HG02981 (cell line): ENCODE data around the gene CABLES1.

ENCODE experiments used
- ATAC-seq: cut with Tn5 transposase; IDR thresholded peaks from one replicate; pipeline ENCODE4 v1.9.1; 2021; ENCODE audit warnings: mild to moderate bottlenecking, moderate library complexity; ENCODE audit not compliant: unreplicated experiment

CABLES1 gene

DNA sequence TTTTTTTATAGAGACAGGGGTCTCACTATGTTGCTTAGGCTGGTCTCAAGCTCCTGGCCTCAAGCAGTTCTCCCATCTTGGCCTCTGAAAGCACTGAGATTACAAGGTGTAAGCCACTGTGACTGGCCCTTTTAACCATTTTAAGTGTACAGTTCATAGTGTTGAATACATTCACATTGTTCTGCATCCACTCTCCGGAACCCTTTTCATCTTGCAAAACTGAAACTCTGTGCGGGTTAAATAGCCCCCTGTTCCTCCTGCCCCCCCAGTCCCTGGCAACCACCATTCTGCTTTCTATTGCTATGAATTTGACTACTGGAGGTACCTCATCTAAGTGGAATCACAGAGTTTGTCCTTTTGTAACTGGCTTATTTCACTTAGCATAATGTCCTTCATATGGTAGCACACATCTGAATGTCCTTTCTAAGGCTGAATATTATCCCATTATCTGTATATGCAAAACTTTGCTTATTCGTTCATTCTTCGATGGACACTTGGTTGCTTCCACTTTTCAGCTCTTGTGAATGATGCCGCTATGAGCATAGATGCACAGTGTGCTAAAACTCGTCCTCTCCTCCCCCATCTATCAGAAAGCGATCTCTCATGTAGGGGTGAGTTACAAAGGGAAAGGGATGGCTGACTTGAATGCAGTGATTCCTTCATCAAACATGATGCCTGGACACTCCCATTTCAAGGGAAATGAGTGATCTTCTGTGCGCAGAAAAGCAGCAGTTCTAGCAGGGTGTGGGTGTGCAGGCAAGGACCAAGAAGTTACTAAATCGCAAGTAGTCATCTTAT lies 30.2 kb downstream of the CABLES1 start:
- ATAC-seq, result no peak

DNA sequence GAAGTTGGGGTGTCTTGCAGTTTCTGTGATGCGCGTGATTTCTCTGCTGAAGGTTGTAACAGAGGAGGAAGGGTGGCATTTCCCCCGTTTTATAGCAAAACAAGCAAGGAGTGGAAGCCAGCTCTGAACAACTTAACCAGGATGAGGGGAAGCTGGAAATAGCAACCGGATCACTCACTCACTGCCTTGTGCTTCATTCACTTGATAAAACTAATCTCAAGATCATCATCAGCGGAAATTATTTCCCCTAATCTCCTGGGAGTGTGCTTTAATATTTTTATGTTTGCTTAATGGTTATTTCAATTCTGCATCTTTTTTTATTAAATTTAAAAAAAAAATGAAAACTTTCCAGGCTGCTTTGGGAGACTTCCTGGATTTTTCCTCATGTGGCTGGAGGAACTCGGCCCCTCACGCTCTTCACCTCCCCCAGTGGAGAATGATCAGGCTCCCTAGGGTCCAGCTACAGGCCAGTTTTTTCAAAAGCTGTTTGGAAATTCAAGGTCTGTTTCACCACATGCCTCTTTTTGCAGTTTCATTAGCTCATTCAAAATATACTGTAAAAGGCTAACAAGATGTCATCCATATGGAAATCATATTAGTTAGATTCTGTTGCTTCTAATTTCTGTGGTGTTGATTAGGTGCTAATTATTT lies 31.7 kb downstream of the CABLES1 start:
- no peak for ATAC-seq

DNA sequence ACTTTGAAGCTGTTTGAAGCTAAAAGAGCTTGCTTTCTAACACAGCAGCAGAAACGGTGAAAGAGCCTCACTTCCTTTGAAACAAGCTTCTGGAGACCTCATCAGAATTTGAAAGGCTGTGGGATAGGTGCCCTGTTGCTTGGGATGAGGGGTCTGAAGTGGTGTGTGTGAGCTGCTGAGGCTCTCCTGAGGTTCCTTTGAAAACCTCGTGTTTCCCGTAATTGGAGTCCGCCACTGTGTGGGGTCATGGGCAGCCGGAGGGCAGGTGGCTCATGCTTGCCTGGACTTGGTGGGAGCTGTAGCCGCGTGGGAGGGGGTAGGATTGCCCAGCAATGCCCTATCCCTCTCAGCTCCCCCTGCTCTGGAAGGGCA lies 34.4 kb downstream of the CABLES1 start:
- no peak for ATAC-seq

DNA sequence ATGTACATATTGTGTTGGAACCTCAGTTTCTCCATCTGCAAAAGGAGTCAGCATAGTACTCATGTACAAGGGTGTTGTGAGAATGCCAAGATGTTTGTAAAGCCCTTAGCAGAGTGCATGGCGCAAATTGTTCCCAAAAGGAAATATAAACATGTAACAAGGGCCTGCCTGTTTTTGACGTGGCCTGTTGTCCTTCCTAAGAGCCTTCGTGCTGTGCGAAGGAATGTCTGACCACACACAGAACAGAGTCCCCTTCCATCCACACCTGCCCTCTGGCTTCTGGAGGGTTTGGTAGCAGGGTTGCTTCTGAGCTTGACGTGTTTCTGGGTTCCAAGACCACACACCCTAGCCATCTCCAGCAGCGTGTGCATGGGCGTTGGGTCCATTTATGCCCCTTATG lies 34.9 kb downstream of the CABLES1 start:
- ATAC-seq, result no peak

DNA sequence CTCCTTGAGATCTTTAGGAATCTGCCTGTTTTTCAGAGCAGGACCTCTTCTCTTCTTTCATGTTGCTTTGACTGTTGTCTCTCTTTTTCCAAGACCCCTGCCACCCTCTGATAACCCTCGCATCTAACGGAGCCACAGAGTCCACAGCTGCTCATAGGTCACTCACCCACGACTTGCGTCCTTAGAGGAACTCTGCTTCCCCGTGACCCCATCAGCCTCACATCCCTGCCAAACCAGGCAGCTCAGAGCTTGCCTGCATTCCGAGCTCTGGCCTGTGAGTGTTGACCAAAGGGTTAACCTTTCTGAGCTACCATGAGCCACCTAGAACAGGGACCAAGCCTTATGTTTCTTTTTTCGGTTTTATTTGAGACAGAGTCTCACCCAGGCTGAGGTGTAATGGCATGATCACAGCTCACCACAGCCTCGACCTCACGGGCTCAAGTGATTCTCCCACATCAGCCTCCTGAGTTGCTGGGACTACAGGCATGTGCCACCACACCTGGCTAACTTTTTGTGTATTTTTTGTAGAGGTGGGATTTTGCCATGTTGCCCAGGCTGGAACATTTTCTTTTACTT lies 36.4 kb downstream of the CABLES1 start:
- ATAC-seq, result no peak

DNA sequence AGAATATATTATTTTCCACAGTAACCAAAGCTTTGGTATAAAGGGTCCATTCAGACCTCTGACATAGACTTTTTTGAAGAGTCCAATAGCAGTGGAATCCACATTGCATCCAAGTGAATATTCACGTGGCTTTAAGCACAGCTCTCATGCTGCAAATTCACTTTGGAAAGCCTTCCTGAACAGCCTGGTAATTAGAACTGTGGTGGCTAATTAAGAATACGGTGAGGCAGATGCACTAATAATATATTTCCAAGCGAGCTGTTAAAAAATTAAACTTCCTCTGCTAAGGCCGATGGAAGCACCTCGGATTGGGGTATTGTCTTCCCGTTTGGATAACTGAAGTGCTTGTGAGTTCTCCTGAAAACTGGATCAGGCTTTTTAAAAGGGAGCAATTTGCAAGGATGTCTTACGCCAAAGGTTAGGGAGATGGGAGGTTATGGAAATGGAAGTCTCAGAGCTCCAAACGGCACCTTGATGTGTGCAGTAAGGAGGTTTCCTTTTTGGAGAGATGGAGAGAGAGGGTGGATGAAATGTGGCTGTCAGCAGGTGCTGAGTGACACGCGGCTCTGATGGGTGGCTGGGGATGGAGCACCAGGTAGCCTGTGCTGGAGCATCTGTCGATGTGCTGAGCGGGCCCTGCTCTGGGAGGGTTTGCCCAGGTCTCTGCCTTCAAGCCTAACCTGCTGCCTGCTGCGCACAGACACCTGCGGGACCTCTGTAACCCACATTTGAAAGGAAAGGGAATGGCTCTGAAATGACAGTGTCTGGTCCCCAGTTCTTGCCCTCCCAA lies 37.5 kb downstream of the CABLES1 start:
- no peak for ATAC-seq

DNA sequence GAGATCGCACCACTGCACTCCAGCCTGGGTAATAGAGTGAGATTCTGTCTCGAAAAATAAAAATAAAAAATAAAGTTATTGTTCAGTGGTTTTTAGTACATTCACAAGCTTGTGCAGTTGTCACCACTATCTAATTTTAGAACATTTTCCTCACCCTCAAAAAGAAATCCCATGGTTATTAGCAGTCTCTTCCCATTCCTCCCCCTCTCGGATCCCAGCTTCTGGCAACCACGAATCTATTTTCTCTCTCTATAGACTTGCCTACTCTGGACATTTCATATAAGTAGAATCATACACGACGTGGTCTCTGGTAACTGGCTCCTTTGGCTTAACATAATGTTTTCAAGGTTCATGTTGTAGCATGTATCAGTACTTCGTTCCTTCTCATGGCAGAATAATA lies 38.6 kb downstream of the CABLES1 start:
- ATAC-seq, result no peak

DNA sequence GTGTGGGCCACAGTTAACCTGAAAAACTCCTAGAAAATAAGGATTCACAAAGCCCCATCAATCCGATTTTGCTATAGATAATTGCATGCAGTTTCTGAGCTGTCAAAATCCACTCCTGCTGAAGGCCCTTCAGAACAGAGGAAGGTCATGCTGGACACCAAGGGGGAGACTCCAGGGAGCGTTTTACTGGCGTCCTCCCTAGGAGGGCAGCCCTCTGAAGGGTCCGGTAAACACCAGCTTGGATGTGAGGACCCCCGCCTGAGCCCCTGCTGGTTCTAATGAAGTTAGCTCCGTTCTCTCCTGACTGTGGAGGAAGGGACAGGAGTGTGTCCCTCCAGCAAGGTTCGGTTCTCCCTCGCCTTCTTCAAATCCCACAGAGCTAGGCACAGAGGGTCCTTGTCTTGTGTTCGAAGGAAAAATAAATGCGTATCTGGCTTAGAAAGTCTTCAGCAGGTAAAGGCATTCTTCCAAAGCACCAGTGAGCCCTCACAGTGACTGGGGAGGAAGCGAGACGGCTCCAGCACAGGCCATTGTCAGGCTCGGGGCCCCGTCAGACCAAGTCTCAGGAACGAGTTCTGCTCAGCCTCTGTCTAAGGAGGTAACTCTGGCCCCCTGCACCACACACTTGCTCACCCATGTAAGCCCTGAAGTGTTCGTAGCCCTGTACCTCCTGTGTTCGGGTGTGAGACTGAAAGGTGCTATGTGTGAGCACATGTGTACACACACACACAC lies 41.6 kb downstream of the CABLES1 start:
- ATAC-seq, result no peak

DNA sequence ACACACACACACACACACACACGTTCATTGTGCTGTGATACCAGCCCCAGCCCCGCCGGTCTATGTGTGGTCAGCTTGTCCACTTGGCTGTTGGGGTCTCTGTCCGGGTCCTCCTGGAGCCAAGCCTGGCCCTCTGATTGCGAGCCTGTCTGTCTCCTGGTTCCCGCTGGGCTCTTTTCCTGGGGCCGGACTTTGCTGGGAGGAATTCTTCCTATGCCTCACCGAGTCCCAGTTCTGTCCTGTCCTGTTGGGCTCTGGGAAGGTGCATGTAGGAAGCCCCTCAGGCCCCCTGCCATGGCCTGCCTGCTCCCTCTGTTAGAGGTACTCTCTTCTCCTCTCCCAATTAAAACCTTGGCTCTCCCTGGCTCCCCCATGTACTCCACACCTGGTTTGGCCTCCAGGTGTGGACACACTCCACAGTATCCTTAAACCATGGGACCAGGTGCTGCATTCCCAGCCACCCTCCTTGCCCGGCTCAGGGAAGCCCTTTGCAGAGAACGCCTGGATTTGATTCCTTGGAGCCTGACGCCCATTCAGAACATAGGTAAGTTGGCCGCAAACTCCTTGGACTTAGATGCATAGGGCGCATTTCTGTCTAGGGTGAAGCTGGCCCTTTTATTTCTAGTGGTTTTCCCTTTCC lies 42.3 kb downstream of the CABLES1 start:
- no peak for ATAC-seq

DNA sequence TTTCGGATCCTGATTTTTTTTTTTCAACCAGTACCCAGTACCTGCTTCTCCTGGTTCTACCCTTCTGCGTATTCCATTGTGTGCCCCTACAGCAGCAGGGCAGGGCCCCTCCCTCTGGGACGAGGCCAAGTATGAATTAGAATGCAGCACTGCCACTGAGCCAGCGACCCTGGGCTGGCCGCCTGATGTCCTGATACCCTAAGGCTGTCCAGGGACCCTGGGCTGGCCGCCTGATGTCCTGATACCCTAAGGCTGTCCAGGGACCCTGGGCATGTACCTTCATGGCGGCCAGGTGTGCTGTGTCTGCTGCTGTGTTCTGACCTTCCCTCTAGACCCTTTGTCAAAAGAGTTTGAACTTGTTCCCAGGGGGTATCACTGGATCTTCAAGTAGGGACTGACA lies 42.9 kb downstream of the CABLES1 start:
- no peak for ATAC-seq

DNA sequence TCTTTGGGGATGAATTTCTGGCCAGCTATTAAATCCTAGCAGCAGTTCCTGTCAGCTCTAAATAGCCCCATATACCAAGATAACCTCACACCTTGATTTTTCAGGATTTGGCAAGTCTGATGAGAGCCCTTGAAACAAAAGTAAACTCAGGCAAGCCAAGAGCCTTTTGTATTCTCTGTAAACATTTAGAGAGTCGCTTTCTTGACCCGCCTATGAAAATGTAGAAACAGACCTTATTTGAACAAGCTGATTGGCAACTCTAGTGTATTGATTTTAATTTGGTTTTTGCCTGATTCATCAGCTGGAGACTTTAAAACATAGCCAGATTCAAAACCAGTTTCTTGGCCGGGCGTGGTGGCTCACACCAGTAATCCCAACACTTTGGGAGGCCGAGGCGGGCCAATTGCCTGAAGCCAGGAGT lies 43.4 kb downstream of the CABLES1 start:
- no peak for ATAC-seq

DNA sequence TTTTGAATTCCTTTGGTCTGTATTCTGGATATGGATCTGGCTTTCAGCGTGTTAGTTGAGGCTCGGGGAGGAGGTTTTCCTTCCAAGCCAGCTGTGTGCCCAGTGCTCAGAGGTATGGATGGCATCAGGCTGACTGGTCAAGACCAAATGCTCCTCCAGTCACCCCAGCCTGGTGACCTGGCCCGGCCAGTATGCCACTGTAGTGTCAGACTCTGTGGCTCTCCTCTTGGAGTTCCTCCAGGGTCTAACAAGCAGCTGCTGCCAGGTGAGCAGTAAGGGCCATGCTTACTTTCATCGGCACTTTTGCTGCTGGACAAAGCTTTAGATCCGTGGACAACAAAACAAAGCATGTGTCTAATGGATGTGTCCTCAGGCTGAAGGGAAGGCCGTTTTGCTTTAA lies 44.1 kb downstream of the CABLES1 start:
- no peak for ATAC-seq

DNA sequence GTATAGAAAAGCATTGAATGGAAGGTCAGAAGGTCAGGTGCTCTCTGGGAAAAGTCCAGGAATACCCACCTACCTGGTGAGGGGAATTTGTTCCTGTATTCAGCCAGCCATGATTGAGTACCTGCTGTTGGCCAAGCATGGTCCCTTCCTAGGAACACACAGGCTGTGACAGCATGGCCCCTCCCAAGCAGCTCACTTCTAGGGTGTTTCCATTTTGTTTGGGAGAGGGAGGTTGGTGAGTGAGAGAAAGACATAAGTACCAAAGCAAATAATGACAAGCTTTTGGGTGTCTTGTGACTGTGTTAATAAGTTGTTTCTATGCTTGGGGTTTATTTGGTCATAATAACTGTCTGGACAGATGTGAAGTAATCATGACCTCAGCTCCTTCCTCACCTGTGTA lies 46.3 kb downstream of the CABLES1 start:
- ATAC-seq, result no peak

DNA sequence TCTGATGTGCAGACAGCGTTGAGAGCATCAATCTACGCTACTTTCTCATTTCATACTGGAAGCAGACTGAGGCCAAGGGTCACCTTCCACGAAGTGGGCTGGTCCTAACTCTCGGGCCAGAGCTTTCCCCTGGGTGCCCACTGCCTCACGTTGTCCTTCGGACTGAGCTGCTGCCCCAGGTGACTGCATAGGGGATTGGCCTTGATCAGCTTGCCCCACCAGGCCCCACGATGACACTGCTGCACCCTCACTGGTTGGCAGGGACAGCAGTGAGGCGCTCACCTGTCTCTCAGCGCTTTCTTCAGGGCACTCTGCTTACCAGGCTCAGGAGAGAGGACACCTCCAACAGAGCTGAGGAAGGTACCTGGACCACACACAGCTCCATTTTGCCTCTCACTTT lies 47.3 kb downstream of the CABLES1 start:
- ATAC-seq, result no peak

DNA sequence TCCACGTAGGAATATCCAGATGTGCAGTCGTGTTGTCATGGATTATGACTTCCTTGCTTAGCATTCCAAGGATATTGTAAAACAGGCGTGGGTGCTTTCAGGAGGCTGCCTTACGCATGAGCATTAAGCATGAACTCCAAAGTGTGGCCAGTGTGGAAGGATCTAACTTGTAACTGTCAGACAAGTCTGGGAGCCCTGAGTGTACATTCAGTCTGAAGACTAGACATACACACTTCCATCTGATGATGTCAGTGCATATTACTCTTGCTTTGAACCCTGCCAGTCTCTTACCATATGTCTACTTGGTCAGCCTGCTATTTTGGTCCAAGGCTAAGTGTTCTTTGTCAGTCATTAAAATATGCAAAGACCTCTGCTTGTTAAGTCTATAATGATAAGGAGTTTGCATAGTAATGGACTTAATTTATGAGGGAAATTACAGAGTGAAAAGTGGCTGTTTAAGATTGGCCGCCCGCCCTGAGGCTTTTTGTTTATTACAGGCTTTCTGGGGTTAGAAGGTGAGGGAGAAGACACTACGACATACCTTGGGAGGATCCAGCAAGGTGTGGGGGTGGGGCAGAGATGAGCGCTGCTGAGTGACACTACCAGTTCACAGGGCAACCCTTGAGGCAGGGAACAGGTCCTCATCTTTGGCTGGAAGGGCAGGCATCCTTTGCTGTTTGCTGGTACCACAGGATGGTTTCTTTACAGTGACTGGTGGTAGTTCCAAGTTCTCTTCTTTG lies 48.3 kb downstream of the CABLES1 start:
- no peak for ATAC-seq

DNA sequence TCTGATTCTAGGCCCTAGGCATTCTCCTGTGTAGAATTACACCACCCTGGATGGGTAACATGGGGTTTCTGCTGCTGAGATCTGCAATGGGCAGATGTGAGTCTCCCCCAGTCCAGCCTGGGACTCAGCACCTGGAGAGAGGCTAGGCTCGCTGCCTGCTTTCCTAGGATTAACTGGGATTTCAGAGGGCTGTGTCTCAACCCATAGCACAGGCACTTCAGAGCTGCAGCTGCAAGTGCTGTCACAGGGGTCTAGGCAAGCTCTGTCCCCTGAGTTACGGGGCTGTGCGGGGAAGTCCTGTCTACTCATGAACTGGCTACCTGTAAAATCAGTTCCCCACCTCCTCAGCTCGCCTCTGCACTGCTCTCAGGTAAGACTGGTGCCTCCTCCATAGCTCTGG lies 51.5 kb downstream of the CABLES1 start:
- ATAC-seq, result no peak

DNA sequence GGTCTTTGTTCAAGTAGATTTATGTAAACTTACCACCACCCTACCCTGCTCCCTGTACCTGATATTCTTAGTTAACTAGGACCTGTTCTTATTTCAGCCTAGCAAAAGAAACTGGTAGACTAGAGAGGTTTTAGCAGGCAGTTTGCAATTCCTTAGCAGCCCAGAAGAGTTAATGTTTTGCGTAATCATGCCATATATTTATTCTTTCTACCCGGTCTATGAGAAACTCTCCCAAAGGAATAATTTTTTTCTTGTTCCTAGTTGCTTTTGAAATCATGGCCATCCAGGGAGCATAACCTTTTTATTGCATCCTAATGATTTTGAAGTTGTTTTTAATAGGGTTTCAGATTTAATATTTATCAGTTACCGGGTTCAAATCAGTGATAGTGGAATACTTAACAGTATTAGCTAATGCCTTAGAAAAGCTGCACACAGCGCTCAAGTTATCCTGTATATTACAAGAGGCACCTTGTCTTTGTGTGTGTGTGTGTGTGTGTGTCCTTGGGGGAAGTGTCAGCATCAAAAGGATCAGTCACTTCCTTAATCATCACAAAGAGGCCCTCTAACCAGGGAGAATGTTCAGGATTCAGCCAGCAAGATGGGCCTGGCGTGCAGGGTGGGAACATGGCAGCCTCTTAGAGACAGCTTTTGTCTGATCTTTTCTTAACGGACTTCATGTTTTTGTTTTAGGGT lies 52.9 kb downstream of the CABLES1 start:
- ATAC-seq, result no peak

DNA sequence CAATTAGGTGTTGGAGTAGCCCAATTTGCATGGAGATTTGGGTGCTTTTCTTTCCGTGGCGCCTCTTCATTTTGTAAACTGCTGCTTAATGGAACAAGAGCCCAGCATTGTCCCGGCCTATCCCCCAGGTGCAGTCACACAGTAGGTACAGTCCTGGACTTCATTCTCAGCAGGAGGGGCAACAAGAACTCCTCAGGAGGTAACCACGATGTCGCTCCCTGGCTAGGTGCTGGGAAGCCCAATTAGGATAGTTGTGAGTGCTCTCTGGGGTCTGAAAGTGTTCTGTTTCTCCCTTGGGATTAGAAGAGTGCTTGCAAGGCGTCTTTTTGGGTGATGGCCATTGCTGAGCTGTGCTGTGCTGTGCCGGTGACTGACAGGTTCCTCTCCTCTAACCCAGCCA lies 53.8 kb downstream of the CABLES1 start:
- no peak for ATAC-seq
